NCI-H2227 (cell line): ENCODE results near the gene MAD1L1.

Experiments
- DNase-seq: peaks from one replicate; lab custom pipeline; 2025; ENCODE audit not compliant: unreplicated experiment; lab: John Stamatoyannopoulos, UW

The MAD1L1 gene

GRCh38 chr7:2219136-2219535 lies 13.6 kb downstream of the MAD1L1 start:
- DNase-seq = no peak

- DNase-seq = no peak
Measured at GRCh38 chr7:2218444-2218785, 14.3 kb downstream of the MAD1L1 start.

- DNase-seq = no peak
Measured at GRCh38 chr7:2217716-2218443, 14.9 kb downstream of the MAD1L1 start.

- DNase-seq = no peak
Measured at GRCh38 chr7:2217206-2217605, 15.5 kb downstream of the MAD1L1 start.

- DNase-seq = no peak
Measured at GRCh38 chr7:2215851-2216250, 16.9 kb downstream of the MAD1L1 start.

- DNase-seq = no peak
Measured at GRCh38 chr7:2214636-2215035, 18.1 kb downstream of the MAD1L1 start.

- DNase-seq = no peak
Measured at GRCh38 chr7:2213551-2214215, 19.1 kb downstream of the MAD1L1 start.

GRCh38 chr7:2212906-2213305 lies 19.8 kb downstream of the MAD1L1 start:
- no peak for DNase-seq

GRCh38 chr7:2211926-2212325 lies 20.8 kb downstream of the MAD1L1 start:
- DNase-seq = no peak

- DNase-seq = no peak
Measured at GRCh38 chr7:2211259-2211880, 21.4 kb downstream of the MAD1L1 start.

GRCh38 chr7:2210551-2211258 lies 22.0 kb downstream of the MAD1L1 start:
- no peak for DNase-seq

GRCh38 chr7:2209961-2210323 lies 22.8 kb downstream of the MAD1L1 start:
- DNase-seq = no peak

GRCh38 chr7:2209146-2209960 lies 23.4 kb downstream of the MAD1L1 start:
- DNase-seq = peak; percentile 55

- DNase-seq = no peak
Measured at GRCh38 chr7:2208712-2209111, 24.0 kb downstream of the MAD1L1 start.

GRCh38 chr7:2205036-2205780 lies 27.5 kb downstream of the MAD1L1 start:
- DNase-seq = no peak

GRCh38 chr7:2204446-2204845 lies 28.3 kb downstream of the MAD1L1 start:
- DNase-seq = no peak

GRCh38 chr7:2203766-2204300 lies 28.9 kb downstream of the MAD1L1 start:
- no peak for DNase-seq

GRCh38 chr7:2202901-2203765 lies 29.6 kb downstream of the MAD1L1 start:
- DNase-seq = no peak

GRCh38 chr7:2202361-2202761 lies 30.4 kb downstream of the MAD1L1 start:
- DNase-seq = no peak
